OCI-LY1 (cell line): Measurements from ENCODE around the gene DYDC1.

Source experiments
- CTCF ChIP-seq: fragments of 200-600 bp; sonication (generic), shearing (Covaris generic); IDR thresholded peaks from 2 replicates; pipeline ENCODE4 v1.5.1; 2017; ENCODE audit warnings: mild to moderate bottlenecking, antibody characterized with exemption, low read length, moderate library complexity, mixed read lengths
- EZH2 ChIP-seq: fragments of 200-600 bp; sonication (generic), shearing (Covaris generic); IDR thresholded peaks from 2 replicates; pipeline ENCODE4 v1.8.0; 2017; ENCODE audit warnings: borderline replicate concordance, mixed run types, mild to moderate bottlenecking, antibody characterized with exemption, low read length, moderate library complexity, mixed read lengths

- TF ChIP-seq CTCF (no peak), EZH2 (no peak)
Observed at GRCh38 chr10:80322158-80322557, 34.4 kb downstream of the DYDC1 start.
